Measurements from ENCODE around the gene CRYBG2.

The CRYBG2 gene

GRCh38 chr1:26370591-26371382 lies 16.9 kb upstream of the CRYBG2 start:
- DNase-seq = no peak

DNA sequence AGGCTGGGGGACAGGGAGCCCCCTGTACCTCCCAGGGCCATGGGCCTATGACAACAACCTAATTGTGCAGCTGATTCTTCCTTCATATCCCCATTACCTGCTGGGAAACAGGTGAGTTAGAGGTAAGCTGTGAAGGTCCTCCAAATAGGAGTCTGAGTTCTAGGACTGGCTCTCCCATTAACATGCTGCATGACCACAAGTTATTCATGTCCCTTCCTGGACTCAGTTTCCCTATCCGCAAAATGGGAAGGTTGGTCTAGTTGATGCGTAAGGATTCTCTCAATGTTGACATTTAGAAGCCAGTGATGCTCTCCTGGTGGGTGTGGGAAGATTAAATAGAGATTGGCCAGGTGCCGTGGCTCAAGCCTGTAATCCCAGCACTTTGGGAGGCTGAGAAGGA lies 14.6 kb upstream of the CRYBG2 start:
- DNase-seq = no peak

DNA sequence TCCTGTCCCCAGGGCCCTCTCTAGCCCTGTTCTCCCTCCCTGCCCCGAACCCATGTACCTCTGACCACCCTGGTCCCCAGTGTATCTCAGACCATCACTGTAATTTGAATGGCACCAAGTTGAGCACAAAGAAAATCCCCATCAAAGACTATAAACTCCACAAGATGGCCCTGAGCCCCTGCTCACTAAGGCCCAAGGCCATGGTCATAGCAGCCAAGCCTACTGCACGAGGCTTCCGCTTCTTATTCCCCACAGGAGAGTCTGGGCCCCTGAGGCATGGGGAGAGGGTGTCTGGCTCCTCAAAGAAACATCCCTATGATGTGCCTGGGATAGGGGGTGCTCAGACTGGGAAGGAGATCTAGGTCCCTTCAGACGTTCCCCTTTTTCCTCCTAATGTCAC lies 14.1 kb upstream of the CRYBG2 start:
- no peak for DNase-seq

DNA sequence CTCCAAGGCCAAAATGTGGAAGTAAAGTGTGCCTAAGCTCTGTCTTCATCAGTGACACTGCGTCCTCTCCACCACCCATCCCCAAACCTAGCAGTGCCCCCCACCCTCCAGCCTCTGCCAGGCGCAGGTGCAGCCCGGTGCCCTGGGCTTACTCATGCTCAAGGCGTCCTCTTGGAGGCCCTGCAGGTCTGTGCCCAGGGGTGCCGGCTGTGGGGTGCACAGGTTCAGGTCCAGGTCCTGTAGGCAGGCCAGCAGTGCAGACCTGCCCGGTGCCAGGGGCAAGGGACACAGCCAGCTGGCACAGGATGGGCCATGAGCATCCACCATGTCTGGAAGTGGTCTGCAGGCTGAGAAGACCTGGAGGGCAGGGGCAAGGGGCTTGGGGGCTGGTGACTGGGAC lies 13.5 kb upstream of the CRYBG2 start:
- DNase-seq = no peak

DNA sequence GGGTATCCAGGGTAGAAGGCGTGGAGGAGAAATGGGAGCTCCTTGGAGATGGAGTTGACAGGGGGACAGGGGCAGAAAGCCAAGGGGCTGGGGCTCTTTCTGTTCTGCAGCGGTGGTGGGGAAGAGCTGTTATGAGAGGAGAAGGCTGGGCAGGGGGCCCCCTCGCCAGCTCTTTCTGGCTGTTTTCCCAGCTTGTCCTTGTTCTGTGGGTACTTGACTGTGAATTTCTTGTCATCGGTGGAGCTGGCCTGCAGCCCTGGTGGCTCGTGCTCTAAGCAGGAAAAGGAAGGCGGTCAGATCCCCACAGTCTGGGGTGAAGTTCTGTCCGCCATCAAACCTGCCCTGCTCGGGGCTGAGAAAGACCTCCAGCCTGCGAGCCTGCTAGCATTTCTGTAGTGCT lies 11.0 kb upstream of the CRYBG2 start:
- DNase-seq = no peak

DNA sequence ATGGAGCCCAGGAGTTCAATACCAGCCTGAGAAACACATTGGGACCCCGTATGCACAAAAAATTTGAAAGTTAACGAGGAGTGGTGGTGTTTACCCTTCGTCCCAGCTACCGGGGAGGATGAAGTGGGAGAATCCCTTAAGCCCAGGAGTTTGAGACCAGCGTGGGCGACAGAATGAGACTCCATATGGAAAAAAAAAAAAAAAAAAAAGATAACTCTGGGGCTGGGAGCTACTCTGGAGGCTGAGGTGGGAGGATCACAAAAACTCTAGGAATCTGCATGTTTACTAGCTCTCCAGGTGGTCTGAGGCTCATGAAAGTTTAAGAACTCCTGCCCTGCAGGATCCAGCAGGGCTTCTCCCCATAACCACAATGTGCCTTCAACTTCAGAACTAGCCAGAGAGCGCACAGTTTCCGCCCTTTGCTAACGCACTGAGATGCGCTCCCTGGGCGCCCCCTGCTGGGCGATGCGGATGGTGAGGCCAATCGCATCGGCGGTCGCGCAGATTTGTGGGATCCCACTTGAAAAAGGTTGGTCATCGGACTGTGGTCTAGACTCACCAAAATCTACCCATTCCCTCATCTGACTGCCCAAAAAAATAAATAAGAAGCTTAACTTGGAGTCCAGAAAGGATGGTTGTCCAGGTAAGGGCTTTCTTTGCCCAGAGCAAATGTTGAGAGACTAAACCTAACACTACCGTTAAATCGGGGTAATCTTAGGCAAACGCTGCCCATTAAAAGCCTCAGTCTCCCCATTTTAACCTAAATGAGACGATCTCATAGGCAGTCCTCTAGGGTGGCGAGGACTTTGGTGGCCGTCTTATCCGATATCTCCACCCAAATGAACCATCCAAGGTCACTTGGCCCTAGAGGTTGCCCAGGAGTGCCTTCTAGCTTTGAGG lies 9.9 kb upstream of the CRYBG2 start:
- DNase-seq = peak; percentile 78

DNA sequence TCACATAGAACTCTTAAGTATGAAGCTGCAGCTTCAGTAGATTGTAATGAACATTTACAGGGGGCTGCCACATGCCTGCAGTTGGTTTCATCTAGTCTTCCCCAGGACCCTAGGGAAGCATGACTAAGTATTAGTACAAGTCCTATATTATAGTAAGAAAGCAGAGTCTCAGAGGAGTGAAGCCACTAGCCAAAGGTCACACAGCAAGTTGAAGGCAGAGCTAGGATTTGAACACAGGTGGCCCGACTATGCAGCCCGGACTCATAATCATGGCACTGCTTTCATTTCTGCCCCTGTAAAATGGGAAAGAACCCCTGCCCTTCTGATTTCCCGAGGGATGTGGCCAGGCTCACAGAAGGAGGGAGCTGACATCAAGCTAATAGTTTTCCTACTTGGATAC lies 8.4 kb upstream of the CRYBG2 start:
- DNase-seq = no peak

GRCh38 chr1:26361605-26362122 lies 7.7 kb upstream of the CRYBG2 start:
- DNase-seq = no peak

- no peak for DNase-seq
Observed at GRCh38 chr1:26360807-26361604, 7.1 kb upstream of the CRYBG2 start.

DNA sequence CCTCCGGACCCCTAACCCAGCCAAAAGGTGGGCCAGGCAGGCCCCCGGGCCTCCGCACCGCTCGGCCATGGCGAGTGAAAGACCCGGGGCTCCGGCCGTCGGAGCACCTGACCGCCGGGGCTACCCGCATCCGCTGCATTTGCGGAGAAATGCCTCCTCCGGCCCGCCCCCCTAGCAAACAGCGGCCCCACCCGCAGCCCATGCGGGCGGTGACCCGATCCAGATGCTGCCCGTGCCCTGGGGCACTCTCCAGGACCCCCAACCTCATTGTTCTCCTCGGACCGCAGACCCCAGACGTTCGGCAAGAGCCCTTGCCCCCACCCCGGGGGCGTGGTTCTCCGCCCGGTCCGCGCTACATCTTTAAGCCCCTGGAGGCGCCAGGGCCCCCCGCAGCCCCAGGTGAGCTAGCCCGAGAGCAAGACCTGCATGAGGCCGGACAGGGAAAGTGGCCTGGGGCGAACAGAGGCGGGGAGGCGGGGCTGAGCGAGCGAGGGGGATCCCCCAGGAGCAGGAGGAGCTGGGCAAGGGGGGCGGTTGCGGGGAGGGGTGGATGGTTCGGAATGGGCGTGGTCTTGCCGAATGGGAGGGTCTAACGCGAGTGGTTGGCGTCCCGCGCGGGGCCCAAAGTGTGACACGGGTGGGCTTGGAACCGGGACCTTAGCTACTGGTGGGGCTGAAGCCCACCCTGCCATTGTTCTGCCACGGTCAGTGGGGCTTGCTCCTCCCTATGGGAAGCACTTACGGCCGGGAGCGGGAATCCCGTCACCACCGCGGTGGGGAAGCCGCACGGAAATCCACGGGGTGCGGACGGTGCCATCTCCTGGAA lies 6.3 kb upstream of the CRYBG2 start:
- DNase-seq = no peak

DNA sequence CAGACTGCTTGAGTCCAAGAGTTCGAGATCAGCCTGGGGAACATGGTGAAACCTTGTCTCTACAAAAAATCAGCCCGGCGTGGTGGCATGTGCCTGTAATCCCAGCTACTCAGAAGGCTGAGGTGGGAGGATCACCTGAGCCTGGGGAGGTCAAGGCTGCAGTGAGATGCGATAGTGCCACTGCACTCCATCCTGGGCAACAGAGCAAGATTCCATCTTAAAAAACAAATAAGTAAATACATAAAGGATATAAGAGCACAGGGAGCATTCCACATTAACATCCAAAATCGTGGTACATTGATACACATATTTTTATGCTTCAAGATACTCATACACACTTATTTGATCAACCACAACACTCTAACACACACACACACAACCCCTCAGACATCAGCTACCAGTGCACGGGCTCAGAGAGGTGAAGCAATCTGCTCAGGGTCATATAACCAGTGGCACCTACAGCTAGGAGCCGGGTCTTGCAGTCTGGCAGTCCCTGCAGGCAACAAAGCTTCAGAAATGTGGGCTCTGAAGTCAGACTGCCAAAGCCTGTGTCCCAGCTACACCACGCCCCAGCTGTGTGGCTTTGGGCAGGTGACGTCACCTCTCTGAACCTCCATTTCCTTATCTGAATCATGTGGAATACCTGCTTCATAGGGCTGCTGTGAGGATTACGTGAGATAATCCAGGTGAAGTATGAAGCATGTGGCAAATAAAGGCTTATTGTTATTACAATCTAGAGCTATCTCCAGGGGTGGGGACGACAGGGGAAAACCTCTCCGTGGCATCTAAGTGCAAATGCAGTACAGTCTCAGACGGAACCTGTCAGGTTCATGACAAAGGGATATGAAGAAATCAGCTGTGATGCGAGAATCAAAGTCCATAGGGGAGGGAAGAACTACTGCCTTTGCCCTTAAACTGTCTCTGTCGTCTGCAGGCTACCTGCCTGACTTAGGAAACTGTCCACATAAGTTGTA lies 4.8 kb upstream of the CRYBG2 start:
- DNase-seq = no peak

GRCh38 chr1:26357121-26357602 lies 3.2 kb upstream of the CRYBG2 start:
- no peak for DNase-seq

- no peak for DNase-seq
Observed at GRCh38 chr1:26356106-26356505, 2.2 kb upstream of the CRYBG2 start.

GRCh38 chr1:26354972-26355371 lies 1.0 kb upstream of the CRYBG2 start:
- DNase-seq = no peak

DNA sequence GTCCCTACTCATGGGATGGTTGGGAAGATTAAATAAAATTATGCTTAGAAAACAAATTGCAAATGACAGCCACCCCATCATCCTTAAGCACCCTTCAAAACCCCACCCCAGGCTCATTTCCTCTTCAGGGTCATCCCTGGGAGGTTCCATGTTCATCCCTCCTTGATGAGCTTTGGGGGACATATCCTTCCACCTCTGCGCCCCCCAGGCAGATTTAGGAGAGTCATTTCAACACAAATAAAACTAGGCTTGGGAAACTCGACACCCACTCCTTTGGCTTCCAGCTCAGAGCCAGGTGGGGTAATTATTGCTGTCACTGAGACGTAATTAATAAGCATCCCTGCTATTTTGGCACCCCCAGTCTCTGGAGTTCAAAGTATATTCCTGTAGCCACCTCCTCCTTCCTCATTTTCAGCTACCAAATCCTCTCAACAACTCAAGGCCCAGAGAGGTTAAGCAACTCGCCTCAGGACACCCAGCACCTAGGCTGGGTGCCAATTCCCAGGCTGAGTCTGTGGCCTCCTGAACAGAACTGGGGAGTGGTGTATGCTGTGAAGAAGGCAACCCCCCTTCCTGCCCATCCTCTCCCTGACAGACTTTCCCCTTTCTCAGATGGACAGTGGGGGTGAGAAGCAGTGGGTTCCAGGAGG lies 595 bp downstream of the CRYBG2 start:
- DNase-seq = no peak

- no peak for DNase-seq
Observed at GRCh38 chr1:26352338-26352679, 1.6 kb downstream of the CRYBG2 start.

GRCh38 chr1:26351590-26352337 lies 2.2 kb downstream of the CRYBG2 start:
- DNase-seq = no peak

GRCh38 chr1:26350701-26351589 lies 3.0 kb downstream of the CRYBG2 start:
- no peak for DNase-seq

DNA sequence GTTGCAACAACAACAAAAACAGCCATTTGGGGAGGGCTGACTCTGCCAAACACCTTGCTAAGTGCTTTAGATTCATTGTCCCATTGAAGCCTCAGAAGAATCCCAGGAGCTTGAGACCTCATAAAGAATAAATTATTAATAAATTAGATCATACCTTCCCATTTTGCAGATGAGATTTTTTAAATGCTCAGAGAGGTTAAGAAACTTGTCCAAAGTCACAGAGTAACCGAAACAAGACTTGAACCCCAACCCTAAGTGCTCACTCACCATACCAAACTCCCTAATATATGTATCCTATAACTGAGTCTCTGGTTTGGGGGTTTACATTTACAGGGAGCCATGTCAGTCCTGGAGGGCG lies 3.6 kb downstream of the CRYBG2 start:
- no peak for DNase-seq
